ENCODE measurements around the gene IL4R.

- TF ChIP-seq CTCF (IDR thresholded peaks at IDR 0.05 in 2 of 3, conservative IDR thresholded peaks at IDR 0.05 in 1 of 3; ENCODE audit: borderline replicate concordance in 1 of 3, insufficient read depth in 1 of 3, low read depth in 2 of 3, low read length in 2 of 3) (no peak), POLR2AphosphoS5 (IDR thresholded peaks at IDR 0.05; ENCODE audit: low read depth, low read length) (no peak), EZH2 (IDR thresholded peaks at IDR 0.05) (no peak), SRF (IDR thresholded peaks at IDR 0.05; ENCODE audit: low read depth) (no peak), ZNF274 (IDR thresholded peaks at IDR 0.05; ENCODE audit: low read depth, low read length) (no peak), EGR1 (IDR thresholded peaks at IDR 0.05; ENCODE audit: low read depth) (no peak), CEBPB (IDR thresholded peaks at IDR 0.05; ENCODE audit: low read depth) (no peak), ZFX (IDR thresholded peaks at IDR 0.05) (no peak)
Observed at GRCh38 chr16:27291722-27292240, 22.0 kb upstream of the IL4R start.
